Diencephalon (tissue), 1 donor: Measurements from ENCODE around the gene HMGN4. TPM values are rescaled to one million over a fixed set of nuclear protein-coding genes. Genes with fewer than 3 reads are reported as not detected.

ENCODE experiments used
- small RNA-seq: library from RNA; depleted of rRNA; stranded (forward); fragments of <200 nt; gene quantifications from one replicate; pipeline ENCODE3, GENCODE V24; 2014
- total RNA-seq: library from RNA; depleted of rRNA; stranded (reverse); fragments of >200 nt; gene quantifications from one replicate; pipeline ENCODE4 v1.2.3, GENCODE V29; 2014

Gene HMGN4
- 54.7 TPM for total RNA-seq

DNA sequence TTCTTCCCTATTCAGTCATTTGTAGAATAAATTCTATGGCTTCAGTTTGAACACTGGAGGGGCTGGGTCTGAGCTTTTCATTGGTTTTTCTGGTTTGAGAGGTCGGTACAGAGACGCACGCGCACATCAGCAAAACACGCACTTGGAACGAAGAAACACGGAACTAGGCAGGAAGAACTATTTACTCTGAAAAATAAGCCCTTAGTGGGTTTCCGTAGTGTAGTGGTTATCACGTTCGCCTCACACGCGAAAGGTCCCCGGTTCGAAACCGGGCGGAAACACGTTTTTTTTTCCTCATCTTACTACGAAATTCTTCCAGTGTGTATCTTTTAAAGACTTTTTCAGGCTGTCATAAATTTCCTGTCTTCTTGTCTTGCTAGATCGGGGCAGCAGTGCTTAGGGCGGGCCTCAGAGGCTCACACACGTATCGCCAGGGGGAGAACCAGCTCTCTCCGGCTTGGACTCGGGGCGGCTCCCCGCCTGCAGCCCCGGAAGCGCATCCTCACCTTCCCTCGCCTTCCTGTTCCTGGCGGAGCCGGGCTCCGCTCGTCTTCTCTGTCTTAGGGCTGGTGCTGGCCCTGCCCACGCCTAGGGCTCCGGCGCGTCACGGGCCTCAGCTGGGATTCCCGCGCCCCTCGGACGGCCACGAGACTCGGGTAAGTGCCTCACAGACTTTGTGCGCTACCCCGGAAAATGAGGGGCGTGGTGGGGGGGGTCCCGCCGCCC lies at the start of gene HMGN4:
TSS of gene HMGN4 (plus strand) at position 521 of the 726 bp plus-strand sequence. CDS start 6,841 bp downstream, outside the sequence.

GRCh38 chr6:26500102-26500501 lies 38.1 kb upstream of the HMGN4 start, which contains the start of gene BTN1A1:
TSS of gene BTN1A1 (plus strand) at chr6:26500303. CDS start at chr6:26501287, 984 bp downstream.

Small RNAs within 50 kb of the gene (small RNA-seq; reads per million reads assigned to genes)
- gene RNU6-502P = not detected

Other genes starting within 250 kb of the HMGN4 start
- 6.2 TPM for gene BTN3A2, start 173.2 kb upstream of the HMGN4 start, total RNA-seq
- 3.5 TPM for gene BTN2A2, start 155.3 kb upstream of the HMGN4 start, total RNA-seq
- 14.3 TPM for gene BTN3A1, start 136.1 kb upstream of the HMGN4 start, total RNA-seq
- 5.8 TPM for gene BTN3A3, start 97.9 kb upstream of the HMGN4 start, total RNA-seq
- 15.5 TPM for gene BTN2A1, start 80.4 kb upstream of the HMGN4 start, total RNA-seq
- gene BTN1A1, start 38.1 kb upstream of the HMGN4 start, total RNA-seq = not detected
- gene ABT1, start 58.6 kb downstream of the HMGN4 start, total RNA-seq = 8.5 TPM
- gene ZNF322, start 121.4 kb downstream of the HMGN4 start, total RNA-seq = 32.8 TPM